GM04504 (cell line): Measurements from ENCODE around the gene RBFOX1.

Source experiments
- DNase-seq: peaks from one replicate; pipeline ENCODE4 v3.0.0-alpha.2; 2012; ENCODE audit warnings: low read depth

Gene RBFOX1

GRCh38 chr16:7524419-7524818 lies 191.8 kb downstream of the RBFOX1 start:
- no peak for DNase-seq

- DNase-seq = no peak
These were observed 194.1 kb downstream of the RBFOX1 start for GRCh38 chr16:7526736-7527135.

GRCh38 chr16:7532534-7532933 lies 199.9 kb downstream of the RBFOX1 start:
- DNase-seq = no peak

- DNase-seq = no peak
These were observed 202.1 kb downstream of the RBFOX1 start for GRCh38 chr16:7534749-7535148.

GRCh38 chr16:7541026-7541425 lies 208.4 kb downstream of the RBFOX1 start:
- no peak for DNase-seq

- no peak for DNase-seq
These were observed 212.6 kb downstream of the RBFOX1 start for GRCh38 chr16:7545251-7545650.

- DNase-seq = no peak
These were observed 214.3 kb downstream of the RBFOX1 start for GRCh38 chr16:7546948-7547347.

- no peak for DNase-seq
These were observed 215.1 kb downstream of the RBFOX1 start for GRCh38 chr16:7547736-7548135.

GRCh38 chr16:7548796-7549318 lies 216.2 kb downstream of the RBFOX1 start:
- no peak for DNase-seq

- no peak for DNase-seq
These were observed 217.5 kb downstream of the RBFOX1 start for GRCh38 chr16:7550096-7550495.

GRCh38 chr16:7555459-7555858 lies 222.8 kb downstream of the RBFOX1 start:
- no peak for DNase-seq

- no peak for DNase-seq
These were observed 229.3 kb downstream of the RBFOX1 start for GRCh38 chr16:7561908-7562405.

- DNase-seq = no peak
These were observed 233.7 kb downstream of the RBFOX1 start for GRCh38 chr16:7566360-7566759.

- DNase-seq = no peak
These were observed 238.7 kb downstream of the RBFOX1 start for GRCh38 chr16:7571366-7571765.

GRCh38 chr16:7577588-7577987 lies 244.9 kb downstream of the RBFOX1 start:
- no peak for DNase-seq

GRCh38 chr16:7579454-7579853 lies 246.8 kb downstream of the RBFOX1 start:
- DNase-seq = no peak

- no peak for DNase-seq
These were observed 248.5 kb downstream of the RBFOX1 start for GRCh38 chr16:7581175-7581574.

GRCh38 chr16:7583396-7583795 lies 250.8 kb downstream of the RBFOX1 start:
- DNase-seq = no peak

GRCh38 chr16:7584561-7584960 lies 251.9 kb downstream of the RBFOX1 start:
- no peak for DNase-seq

- no peak for DNase-seq
These were observed 253.1 kb downstream of the RBFOX1 start for GRCh38 chr16:7585705-7586104.

GRCh38 chr16:7590934-7591333 lies 258.3 kb downstream of the RBFOX1 start:
- no peak for DNase-seq

GRCh38 chr16:7596308-7596707 lies 263.7 kb downstream of the RBFOX1 start:
- DNase-seq = no peak

GRCh38 chr16:7597677-7598076 lies 265.0 kb downstream of the RBFOX1 start:
- no peak for DNase-seq

- no peak for DNase-seq
These were observed 268.5 kb downstream of the RBFOX1 start for GRCh38 chr16:7601100-7601499.
